WI38 (cell line): Measurements from ENCODE around the gene KHDC4.
A peak's percentile ranks its signal among the peaks of the same experiment; 100 is the strongest.

Source experiments
- H3K4me3 ChIP-seq: 2 replicates; pipeline ENCODE4 v1.5.1; 2011; ENCODE audit warnings: low read depth, mild to moderate bottlenecking, control low read depth, low read length
- CTCF ChIP-seq: IDR thresholded peaks from 2 replicates; pipeline ENCODE4 v1.5.1; 2012; ENCODE audit warnings: low read depth, mild to moderate bottlenecking, control low read depth, low read length

KHDC4 gene

GRCh38 chr1:155967341-155968050, 33.3 kb upstream of the KHDC4 start:
- no peak overlapping the region for H3K4me3 ChIP-seq
- no peak for TF ChIP-seq CTCF

GRCh38 chr1:155966750-155967149, 32.5 kb upstream of the KHDC4 start:
- TF ChIP-seq CTCF: no peak
- no peak overlapping the region for H3K4me3 ChIP-seq

GRCh38 chr1:155966135-155966534, 31.9 kb upstream of the KHDC4 start:
- no peak overlapping the region for H3K4me3 ChIP-seq
- no peak for TF ChIP-seq CTCF

- TF ChIP-seq CTCF: no peak
- H3K4me3 ChIP-seq: no peak overlapping the region
Measured at GRCh38 chr1:155964193-155964592, 30.0 kb upstream of the KHDC4 start.

- H3K4me3 ChIP-seq: no peak overlapping the region
- no peak for TF ChIP-seq CTCF
Measured at GRCh38 chr1:155962599-155963211, 28.5 kb upstream of the KHDC4 start.

GRCh38 chr1:155961937-155962336, 27.7 kb upstream of the KHDC4 start:
- no peak overlapping the region for H3K4me3 ChIP-seq
- peak; percentile 61 for TF ChIP-seq CTCF

GRCh38 chr1:155960081-155960745, 26.0 kb upstream of the KHDC4 start:
- no peak overlapping the region for H3K4me3 ChIP-seq
- no peak for TF ChIP-seq CTCF
